GM19463 (cell line): Measurements from ENCODE around the gene TMEM135.

Source experiments
- ATAC-seq: cut with Tn5 transposase; IDR thresholded peaks from one replicate; pipeline ENCODE4 v1.9.1; 2021; ENCODE audit warnings: mild to moderate bottlenecking, moderate library complexity; ENCODE audit not compliant: unreplicated experiment

TMEM135 gene

GRCh38 chr11:87190071-87190470 lies 152.3 kb downstream of the TMEM135 start:
- no peak for ATAC-seq

DNA sequence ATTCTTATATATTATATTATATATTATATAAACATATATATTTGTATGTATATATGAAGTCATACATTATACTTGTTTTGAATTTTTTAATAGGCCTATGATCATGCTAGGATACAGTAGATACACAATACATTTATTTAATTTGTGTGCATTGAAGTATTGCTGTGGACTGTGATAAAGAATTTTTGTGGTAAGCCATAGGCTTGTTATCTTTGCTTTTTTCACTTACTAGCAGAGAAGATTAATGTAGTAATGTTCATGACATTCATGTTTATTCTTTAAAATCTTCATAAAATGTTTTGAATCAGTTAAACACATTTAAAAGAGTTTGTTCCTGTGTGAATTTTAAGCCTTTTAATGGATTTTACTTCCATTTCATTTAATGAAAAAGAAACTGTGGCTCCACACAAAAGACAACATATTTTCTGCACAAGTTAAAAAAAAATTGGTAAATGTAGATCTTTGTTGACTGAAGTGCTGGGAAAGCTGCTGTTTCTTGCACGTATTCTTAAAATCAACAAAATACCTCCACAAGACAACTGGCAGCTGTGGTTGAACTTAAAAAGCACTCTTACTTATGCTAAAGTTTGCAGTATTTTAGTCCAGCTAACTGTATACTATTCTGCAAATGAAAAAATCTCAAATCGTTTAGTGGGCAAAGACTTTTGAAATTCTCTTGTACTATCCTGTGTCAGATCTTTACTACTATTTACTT lies 156.2 kb downstream of the TMEM135 start:
- no peak for ATAC-seq

DNA sequence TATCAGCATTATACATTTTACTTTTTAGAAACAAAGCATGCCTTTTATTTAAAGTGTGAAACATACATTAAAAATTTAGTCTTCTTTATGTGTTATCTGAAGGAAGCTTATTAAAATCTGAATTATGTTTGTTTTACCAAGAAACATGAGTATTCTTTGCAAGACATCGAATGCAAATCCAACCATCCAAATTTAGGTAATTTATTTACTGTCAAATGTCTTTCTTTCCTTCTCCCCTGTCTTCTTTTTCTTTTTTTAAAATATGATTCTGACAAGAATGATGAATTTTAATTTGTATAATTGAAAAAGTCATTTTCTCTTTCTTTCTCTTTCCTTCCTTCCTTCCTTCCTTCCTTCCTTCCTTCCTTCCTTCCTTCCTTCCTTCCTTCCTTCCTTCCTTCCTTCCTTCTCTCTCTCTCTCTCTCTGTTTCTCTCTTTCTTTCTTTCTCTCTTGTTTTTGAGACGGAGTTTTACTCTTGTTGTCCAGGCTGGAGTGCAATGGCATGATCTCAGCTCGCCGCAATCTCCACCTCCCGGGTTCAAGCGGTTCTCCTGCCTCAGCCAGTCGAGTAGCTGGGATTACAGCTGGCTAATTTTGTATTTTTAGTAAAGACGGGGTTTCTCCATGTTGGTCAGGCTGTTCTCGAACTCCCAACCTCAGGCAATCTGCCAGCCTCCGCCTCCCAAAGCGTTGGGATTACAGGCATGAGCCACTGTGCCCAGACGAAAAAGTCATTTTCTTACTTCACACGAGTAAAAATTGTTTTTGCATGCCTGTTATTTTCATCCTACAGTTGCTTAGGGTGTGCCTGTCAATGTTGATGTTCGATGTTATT lies 157.5 kb downstream of the TMEM135 start:
- no peak for ATAC-seq

DNA sequence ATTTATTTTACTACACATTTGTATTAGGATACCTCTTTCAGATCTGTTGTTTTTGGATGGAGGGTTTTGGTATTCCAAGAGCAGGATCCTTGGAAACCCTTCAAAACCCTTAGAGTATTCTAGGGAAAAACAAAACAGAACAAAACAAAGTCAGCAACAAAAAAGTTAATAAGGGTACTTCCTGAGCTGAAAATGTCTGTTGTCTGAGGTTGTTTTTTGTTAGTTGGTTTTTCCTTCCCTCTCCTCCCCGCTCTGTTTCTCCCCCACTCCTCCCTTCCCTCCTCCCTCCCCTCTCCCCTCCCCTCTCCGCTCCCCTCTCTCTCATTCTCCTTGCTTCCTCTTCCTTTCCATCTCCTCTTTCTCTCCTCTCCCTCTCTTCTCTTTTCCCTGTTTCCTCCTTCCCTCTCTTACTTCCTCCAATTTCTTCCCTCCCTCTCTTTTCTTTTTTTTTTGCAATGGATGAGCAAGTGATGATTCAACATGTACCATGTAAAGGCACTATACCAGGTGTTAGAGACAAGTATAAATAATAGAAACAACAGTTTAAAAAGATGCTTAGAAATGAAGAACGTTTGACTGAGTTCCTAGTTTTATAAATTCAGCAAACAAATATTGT lies 160.6 kb downstream of the TMEM135 start:
- no peak for ATAC-seq

GRCh38 chr11:87201376-87201775 lies 163.6 kb downstream of the TMEM135 start:
- no peak for ATAC-seq

- ATAC-seq: no peak
These were observed 166.3 kb downstream of the TMEM135 start for GRCh38 chr11:87203907-87204602.

- ATAC-seq: no peak
These were observed 175.2 kb downstream of the TMEM135 start for GRCh38 chr11:87212891-87213290.

DNA sequence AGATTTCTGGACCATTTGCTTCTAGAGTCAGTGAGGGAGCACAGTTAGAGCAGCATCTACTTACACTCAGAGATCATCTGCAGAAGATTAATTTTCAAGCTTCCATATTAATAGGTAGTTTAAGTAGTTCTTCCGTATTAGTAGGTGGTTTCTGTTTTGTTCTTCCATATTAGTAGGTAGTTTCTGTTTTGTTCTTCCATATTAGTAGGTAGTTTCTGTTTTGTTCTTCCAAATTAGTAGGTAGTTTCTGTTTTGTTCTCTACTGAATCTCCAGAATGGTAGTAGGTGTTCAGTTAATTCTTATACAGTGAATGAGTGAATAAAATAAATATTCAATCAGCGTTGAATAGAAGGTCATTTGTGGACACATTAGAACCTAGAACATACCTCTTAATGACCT lies 175.7 kb downstream of the TMEM135 start:
- peak; percentile 77 for ATAC-seq

DNA sequence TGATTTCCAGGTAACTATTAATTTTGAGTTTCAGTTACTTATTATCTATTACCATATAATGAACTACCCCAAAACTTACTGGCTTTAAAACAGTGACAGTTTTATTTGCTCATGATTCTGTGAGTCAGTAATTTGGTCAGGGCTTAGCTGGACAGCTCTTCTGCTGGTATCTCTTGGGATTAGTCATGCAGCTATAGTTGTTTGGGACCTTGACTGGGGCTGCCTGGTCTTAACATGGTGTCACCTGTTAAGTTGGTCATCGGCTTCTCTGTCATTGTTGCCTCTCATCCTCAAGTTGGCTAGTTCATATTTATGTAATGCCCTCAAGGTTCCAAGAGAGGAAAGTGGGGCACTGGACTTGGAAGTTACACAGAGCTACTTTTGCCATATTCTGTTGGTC lies 177.5 kb downstream of the TMEM135 start:
- no peak for ATAC-seq

DNA sequence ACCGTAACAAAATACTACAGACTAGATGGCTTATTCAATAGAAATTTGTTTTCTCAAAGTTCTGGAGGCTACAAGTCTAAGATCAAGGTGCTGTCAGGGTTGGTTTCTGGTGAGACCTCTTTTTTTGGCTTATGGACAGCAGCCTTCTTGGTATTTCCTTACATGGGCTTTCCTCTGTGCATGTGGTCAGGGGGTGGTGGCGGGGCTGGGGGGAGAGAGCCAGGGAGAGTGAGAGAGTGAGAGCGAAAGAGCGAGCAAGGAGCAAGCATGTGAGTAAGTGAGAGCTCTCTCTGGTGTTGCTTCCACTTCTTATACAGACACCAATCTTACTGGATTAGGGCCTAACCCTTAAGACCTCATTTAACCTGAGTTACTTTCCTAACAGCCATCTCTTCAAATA lies 181.5 kb downstream of the TMEM135 start:
- peak; percentile 94 for ATAC-seq

DNA sequence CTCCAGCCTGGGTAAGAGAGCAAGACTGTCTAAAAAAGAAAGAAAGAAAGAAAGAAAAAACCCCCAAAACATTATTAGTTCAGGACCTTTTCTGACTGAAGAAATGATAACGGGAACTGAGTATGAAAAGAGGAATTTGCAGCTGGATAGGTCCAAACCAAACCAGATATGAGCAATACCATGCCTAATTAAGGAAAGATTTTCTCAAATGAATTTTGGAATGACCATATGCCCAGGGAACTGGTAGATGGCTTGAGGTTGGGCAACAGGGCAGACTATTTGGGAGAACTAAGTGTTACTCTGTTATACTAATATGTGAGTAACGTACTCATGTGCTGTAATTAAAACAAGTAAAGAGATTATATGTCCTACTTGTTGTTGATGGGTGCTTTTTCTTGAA lies 186.1 kb downstream of the TMEM135 start:
- ATAC-seq: no peak

DNA sequence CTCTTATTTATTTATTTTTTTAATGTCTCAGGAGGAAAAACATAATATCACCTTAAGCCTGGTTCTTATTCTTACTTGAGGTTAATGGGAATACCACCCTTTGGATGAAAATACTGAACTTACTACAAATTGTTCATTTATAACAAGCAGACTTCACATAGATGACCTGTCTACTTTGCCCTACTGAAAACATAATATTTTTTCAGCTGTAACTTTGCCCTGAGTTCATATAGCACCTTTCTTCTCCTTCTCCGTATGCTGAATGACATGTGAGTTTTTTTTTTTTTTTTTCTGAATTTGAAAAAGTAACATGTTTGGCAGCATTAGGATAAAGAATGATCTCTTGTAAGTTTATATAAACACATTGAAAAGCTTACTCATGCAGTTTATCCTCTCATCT lies 186.8 kb downstream of the TMEM135 start:
- no peak for ATAC-seq

DNA sequence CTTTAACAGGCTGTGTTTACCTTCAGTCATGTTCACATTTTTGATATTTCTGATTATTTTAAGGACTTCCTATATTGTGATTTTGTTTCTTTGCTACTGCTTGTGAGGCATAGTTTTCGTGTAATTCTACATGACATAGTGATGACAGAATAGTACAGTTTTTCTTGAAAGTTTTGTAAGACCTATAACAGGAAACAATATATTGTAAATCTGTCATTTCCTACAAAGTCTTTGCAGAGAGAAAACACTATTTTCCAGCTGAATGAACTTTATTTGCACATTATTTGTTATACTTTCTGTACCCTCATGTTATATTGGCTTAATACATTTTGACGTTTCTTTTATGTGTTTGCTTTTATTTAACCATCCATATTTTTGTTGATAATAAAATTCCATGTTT lies 191.1 kb downstream of the TMEM135 start:
- ATAC-seq: no peak

GRCh38 chr11:87230995-87231394 lies 193.3 kb downstream of the TMEM135 start:
- ATAC-seq: no peak

- no peak for ATAC-seq
These were observed 194.6 kb downstream of the TMEM135 start for GRCh38 chr11:87232320-87232719.

GRCh38 chr11:87235366-87235765 lies 197.6 kb downstream of the TMEM135 start:
- ATAC-seq: no peak

GRCh38 chr11:87236368-87236767 lies 198.6 kb downstream of the TMEM135 start:
- ATAC-seq: no peak

GRCh38 chr11:87239001-87239400 lies 201.3 kb downstream of the TMEM135 start:
- no peak for ATAC-seq

DNA sequence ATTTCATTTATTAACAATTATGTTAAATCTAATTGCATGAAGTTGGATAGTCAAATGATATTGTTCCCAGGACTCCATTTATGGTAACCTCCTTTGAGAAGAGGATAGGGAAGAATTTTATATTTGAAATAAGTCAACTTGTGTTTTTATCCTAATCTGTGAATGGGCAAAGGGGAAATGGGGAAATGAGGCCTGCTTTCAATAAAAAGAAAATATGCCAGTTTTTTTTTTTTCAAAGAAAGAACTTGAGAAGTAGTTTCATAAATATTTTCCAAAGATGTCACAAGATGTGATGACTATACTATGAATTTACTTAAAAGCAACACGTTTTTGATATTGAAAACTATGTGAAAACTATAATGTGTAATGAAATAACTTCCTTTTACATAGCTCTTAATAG lies 201.8 kb downstream of the TMEM135 start:
- no peak for ATAC-seq

GRCh38 chr11:87251560-87251959 lies 213.8 kb downstream of the TMEM135 start:
- ATAC-seq: no peak

DNA sequence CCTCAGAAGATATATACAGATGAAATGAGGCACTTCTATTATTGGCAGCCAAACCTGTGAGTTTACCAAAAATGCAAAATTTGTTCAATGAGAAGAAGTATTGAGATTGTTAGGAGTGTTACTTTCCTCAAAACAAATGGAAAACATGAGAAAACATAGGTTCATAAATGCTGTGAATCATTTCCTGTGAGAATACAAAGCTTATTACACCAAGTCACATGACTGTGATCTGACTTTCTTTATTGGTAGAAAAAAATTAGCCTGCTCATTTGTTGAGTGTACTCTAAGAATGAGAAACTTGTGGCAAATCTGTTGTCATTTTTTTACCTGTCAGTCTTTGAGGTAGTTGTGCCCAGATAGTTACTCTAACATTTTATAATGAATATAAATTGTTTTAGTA lies 215.1 kb downstream of the TMEM135 start:
- no peak for ATAC-seq
